ENCODE data around the gene FPR1.

DNA sequence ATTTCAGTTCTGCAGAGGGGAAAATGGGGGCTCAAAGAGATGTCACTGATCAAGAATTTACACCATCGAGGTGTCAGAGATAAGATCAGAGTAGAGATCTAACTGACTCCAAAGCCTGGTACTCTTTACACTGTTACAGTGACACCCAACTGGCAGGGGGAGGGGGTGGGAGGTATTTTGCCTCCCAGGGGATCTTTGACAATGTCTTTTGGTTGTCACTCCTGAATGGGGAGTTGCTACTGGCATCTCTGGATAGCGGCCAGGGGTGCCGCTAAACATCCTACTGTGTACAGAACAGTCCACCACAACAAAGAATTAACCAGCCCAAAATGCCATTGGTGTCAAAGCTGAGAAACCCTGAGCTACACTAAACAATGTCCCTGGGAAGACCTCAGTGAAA is 46.4 kb upstream of the FPR1 start:
- TF ChIP-seq, protein P1, sequence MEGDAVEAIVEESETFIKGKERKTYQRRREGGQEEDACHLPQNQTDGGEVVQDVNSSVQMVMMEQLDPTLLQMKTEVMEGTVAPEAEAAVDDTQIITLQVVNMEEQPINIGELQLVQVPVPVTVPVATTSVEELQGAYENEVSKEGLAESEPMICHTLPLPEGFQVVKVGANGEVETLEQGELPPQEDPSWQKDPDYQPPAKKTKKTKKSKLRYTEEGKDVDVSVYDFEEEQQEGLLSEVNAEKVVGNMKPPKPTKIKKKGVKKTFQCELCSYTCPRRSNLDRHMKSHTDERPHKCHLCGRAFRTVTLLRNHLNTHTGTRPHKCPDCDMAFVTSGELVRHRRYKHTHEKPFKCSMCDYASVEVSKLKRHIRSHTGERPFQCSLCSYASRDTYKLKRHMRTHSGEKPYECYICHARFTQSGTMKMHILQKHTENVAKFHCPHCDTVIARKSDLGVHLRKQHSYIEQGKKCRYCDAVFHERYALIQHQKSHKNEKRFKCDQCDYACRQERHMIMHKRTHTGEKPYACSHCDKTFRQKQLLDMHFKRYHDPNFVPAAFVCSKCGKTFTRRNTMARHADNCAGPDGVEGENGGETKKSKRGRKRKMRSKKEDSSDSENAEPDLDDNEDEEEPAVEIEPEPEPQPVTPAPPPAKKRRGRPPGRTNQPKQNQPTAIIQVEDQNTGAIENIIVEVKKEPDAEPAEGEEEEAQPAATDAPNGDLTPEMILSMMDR (IDR thresholded peaks at IDR 0.05; ENCODE audit: borderline replicate concordance, extremely low read depth, low read length, poor library complexity, severe bottlenecking): no peak
- TF ChIP-seq EZH2 (IDR thresholded peaks at IDR 0.05; ENCODE audit: borderline replicate concordance, low read depth, low read length, severe bottlenecking): no peak
